ENCODE results near the gene CPNE1.

Gene CPNE1

GRCh38 chr20:35627121-35627520 is 37.6 kb downstream of the CPNE1 start:
- H3K27ac Mint-ChIP-seq = no peak overlapping the region
- H3K36me3 Mint-ChIP-seq (ENCODE audit: low read depth) = peaks cover 70% of the 10 kb centered on the region
- no peak overlapping the region for H3K4me3 Mint-ChIP-seq
- H3K4me1 Mint-ChIP-seq (ENCODE audit: low read depth) = no peaks in the 10 kb centered on the region
- no peaks in the 10 kb centered on the region for H3K27me3 Mint-ChIP-seq
- no peaks in the 10 kb centered on the region for H3K9me3 Mint-ChIP-seq
- DNase-seq = peak; percentile 6

GRCh38 chr20:35626386-35627001 is 38.2 kb downstream of the CPNE1 start:
- no peaks in the 10 kb centered on the region for H3K9me3 Mint-ChIP-seq
- no peaks in the 10 kb centered on the region for H3K27me3 Mint-ChIP-seq
- peak overlapping the region; percentile 35 for H3K27ac Mint-ChIP-seq
- H3K4me3 Mint-ChIP-seq = no peak overlapping the region
- peaks cover 68% of the 10 kb centered on the region for H3K36me3 Mint-ChIP-seq (ENCODE audit: low read depth)
- H3K4me1 Mint-ChIP-seq (ENCODE audit: low read depth) = peaks cover under 1% of the 10 kb centered on the region
- peak; percentile 20 for DNase-seq

GRCh38 chr20:35625584-35626385 is 38.9 kb downstream of the CPNE1 start:
- peaks cover 4% of the 10 kb centered on the region for H3K4me1 Mint-ChIP-seq (ENCODE audit: low read depth)
- DNase-seq = peak; percentile 14
- H3K4me3 Mint-ChIP-seq = no peak overlapping the region
- H3K27me3 Mint-ChIP-seq = no peaks in the 10 kb centered on the region
- H3K36me3 Mint-ChIP-seq (ENCODE audit: low read depth) = peaks cover 65% of the 10 kb centered on the region
- no peaks in the 10 kb centered on the region for H3K9me3 Mint-ChIP-seq
- peak overlapping the region; percentile 33 for H3K27ac Mint-ChIP-seq

GRCh38 chr20:35621560-35621946 is 43.1 kb downstream of the CPNE1 start:
- Mint-ChIP-seq H3K36me3 (ENCODE audit: low read depth) (peaks cover 29% of the 10 kb centered on the region), H3K4me1 (ENCODE audit: low read depth) (peaks cover 44% of the 10 kb centered on the region), H3K27me3 (no peaks in the 10 kb centered on the region), H3K9me3 (no peaks in the 10 kb centered on the region), H3K27ac (peak overlapping the region; percentile 4), H3K4me3 (no peak overlapping the region)
- DNase-seq = no peak

- Mint-ChIP-seq H3K36me3 (ENCODE audit: low read depth) (peaks cover 23% of the 10 kb centered on the region), H3K27me3 (no peaks in the 10 kb centered on the region), H3K27ac (peak overlapping the region; percentile 4), H3K4me3 (no peak overlapping the region), H3K4me1 (ENCODE audit: low read depth) (peaks cover 47% of the 10 kb centered on the region), H3K9me3 (no peaks in the 10 kb centered on the region)
- DNase-seq = no peak
These were observed 43.7 kb downstream of the CPNE1 start for GRCh38 chr20:35620818-35621559.

GRCh38 chr20:35619196-35620095 is 45.3 kb downstream of the CPNE1 start:
- Mint-ChIP-seq H3K27ac (peak overlapping the region; percentile 96), H3K4me1 (ENCODE audit: low read depth) (peaks cover 53% of the 10 kb centered on the region), H3K27me3 (no peaks in the 10 kb centered on the region), H3K36me3 (ENCODE audit: low read depth) (peaks cover 10% of the 10 kb centered on the region), H3K4me3 (peak overlapping the region; percentile 83), H3K9me3 (no peaks in the 10 kb centered on the region)
- peak; percentile 87 for DNase-seq

GRCh38 chr20:35618263-35619131 is 46.2 kb downstream of the CPNE1 start:
- H3K36me3 Mint-ChIP-seq (ENCODE audit: low read depth) = peaks cover 10% of the 10 kb centered on the region

DNA sequence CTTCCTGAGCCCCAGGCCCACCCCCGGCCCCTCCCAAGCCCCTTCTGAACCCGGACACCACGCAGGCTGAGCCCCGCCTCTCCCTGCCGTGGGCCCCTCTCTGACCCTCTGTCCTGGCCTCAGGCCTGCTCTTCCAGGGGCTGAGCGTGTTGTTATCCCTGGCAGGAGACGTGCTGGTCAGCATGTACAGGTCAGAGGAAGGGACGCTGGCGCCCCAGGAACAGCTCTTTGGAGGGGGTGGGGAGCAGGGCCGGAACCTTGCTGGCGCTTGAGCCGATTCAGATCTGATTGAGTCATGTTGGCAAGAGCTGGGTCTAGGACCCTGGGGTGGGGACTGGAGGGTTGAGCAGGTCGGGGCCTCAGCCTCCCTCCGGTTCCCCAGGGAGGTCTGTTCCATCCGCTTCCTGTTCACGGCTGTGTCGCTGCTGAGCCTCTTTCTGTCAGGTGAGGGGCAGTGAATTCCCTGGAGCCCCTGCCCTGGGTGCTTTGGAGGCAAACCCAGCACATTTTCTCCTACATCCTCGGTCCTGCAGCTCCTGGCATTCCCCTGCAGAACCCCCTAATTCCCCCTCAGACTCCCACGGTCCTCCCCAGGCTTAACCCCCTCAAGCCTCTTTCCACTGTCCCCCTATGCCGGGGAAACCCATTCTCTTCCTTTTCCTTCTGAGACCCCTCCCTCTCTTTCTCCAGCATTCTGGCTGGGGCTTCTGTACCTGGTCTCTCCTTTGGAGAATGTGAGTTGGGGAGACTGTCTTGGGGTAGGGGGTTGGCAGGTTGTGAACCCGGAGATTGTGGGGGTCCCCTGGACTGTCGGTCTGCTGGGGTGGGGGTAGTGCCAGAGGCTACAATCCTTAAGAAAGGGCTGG is 47.1 kb downstream of the CPNE1 start:
- H3K27me3 Mint-ChIP-seq = no peaks in the 10 kb centered on the region
- DNase-seq = peak; percentile 62
- H3K9me3 Mint-ChIP-seq = no peaks in the 10 kb centered on the region
- peak overlapping the region; percentile 83 for H3K4me3 Mint-ChIP-seq
- peaks cover 8% of the 10 kb centered on the region for H3K36me3 Mint-ChIP-seq (ENCODE audit: low read depth)
- H3K4me1 Mint-ChIP-seq (ENCODE audit: low read depth) = peaks cover 54% of the 10 kb centered on the region
- H3K27ac Mint-ChIP-seq = peak overlapping the region; percentile 87

More at GRCh38 chr20:35618263-35619131, 46.2 kb downstream of the CPNE1 start:
- Mint-ChIP-seq H3K4me1 (ENCODE audit: low read depth) (peaks cover 54% of the 10 kb centered on the region), H3K27me3 (no peaks in the 10 kb centered on the region), H3K4me3 (peak overlapping the region; percentile 83), H3K27ac (peak overlapping the region; percentile 87), H3K9me3 (no peaks in the 10 kb centered on the region)
- DNase-seq = no peak

DNA sequence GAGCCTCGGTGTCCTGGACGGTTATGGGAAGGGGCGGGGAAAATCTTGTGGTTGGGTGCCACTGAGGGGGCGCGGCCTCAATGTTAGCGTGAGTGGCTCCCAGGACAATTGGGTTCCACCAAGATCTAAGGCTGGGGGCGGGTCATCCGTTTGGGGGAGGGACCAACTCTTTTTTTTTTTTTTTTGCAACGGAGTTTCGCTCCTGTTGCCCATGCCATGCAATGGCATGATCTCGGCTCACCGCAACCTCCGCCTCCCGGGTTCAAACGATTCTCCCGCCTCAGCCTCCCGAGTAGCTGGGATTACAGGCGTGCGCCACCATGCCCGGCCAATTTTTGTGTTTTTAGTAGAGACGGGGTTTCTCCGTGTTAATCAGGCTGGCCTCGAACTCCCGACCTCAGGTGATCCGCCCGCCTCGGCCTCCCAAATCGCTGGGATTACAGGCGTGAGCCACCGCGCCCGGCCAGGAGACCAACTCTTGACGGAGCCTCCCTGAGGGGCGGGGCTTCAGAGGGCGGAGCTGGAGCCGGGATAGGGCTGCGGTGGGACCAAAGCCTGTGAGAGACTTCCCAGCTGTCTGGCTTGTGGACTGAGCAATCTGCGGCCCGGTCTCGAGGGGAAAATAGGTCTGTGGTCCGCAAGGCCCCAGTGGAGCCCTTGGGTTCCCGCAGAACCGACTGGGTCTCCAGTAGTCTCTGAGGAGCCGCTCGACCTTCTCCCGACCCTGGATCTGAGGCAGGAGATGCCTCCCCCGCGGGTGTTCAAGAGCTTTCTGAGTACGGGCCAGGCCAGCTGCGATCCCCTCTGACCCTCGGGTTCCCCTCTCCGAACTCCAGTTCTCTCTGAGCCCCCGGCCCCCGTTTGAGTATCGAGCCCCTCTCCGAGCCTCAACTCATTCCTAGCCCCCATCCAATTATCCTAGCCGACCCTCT is 48.0 kb downstream of the CPNE1 start:
- no peak for DNase-seq
- Mint-ChIP-seq H3K36me3 (ENCODE audit: low read depth) (peaks cover 6% of the 10 kb centered on the region), H3K9me3 (no peaks in the 10 kb centered on the region), H3K27ac (peak overlapping the region; percentile 93), H3K4me3 (peak overlapping the region; percentile 83), H3K27me3 (no peaks in the 10 kb centered on the region), H3K4me1 (ENCODE audit: low read depth) (peaks cover 54% of the 10 kb centered on the region)

DNA sequence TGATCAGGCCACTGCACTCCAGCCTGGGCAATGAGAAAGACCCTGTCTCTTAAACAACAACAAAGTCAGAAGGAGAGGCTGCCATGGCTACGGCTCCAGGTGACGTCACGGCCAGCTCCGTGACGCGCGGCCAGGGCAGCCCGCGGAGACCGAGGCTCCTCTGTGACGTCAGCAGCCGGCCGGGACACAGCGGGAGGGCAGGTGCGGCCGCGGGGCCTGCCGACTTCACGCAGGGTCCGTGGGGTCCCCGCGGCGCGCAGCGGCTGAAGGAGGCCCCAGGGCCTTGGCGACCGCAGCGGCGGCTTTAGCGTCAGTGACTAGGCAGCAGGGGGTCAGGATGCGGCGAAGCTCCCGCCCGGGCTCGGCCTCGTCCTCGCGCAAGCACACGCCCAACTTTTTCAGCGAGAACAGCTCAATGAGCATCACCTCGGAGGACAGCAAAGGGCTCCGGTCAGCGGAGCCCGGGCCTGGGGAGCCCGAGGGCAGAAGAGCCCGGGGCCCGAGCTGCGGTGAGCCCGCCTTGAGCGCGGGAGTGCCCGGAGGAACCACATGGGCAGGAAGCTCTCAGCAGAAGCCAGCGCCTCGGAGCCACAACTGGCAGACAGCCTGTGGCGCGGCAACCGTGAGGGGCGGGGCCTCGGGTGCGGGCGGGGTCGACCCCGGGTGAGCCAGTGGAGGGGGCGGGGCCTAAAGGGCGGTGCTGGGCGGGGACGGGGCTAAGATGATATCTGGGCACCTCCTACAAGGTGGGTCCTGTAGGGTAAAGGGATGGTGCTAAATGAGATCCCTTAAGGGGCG is 48.8 kb downstream of the CPNE1 start, which contains the start of gene SPAG4:
SPAG4 (plus strand) TSS at position 163 of the 798 bp plus-strand sequence; CDS start at position 338, 175 bp downstream.
- Mint-ChIP-seq H3K4me1 (ENCODE audit: low read depth) (peaks cover 50% of the 10 kb centered on the region), H3K27ac (peak within 1 kb of the TSS; percentile 93), H3K9me3 (no peaks in the 10 kb centered on the region), H3K36me3 (ENCODE audit: low read depth) (no peaks in the 10 kb centered on the region), H3K27me3 (no peaks in the 10 kb centered on the region), H3K4me3 (peak within 1 kb of the TSS; percentile 83)
- DNase-seq = peak; percentile 100

GRCh38 chr20:35611482-35611881 is 53.2 kb downstream of the CPNE1 start:
- H3K4me3 Mint-ChIP-seq = no peak overlapping the region
- H3K36me3 Mint-ChIP-seq (ENCODE audit: low read depth) = no peaks in the 10 kb centered on the region
- no peak overlapping the region for H3K27ac Mint-ChIP-seq
- H3K27me3 Mint-ChIP-seq = no peaks in the 10 kb centered on the region
- peaks cover 13% of the 10 kb centered on the region for H3K4me1 Mint-ChIP-seq (ENCODE audit: low read depth)
- no peak for DNase-seq
- H3K9me3 Mint-ChIP-seq = no peaks in the 10 kb centered on the region

All from activated T-cell treated with anti-CD3 and anti-CD28 coated beads, Interleukin-2, amount 50 U/mL, for 24 hours (primary cell).